H1 (cell line): ENCODE results near the gene CMTR2. TPM values are rescaled to one million over a fixed set of nuclear protein-coding genes. Genes with fewer than 3 reads are reported as not detected.

Experiments used
- BRCA1 ChIP-seq: IDR thresholded peaks from 2 replicates; pipeline ENCODE4 v1.6.1; 2012; ENCODE audit warnings: low read depth, low read length, improper control_type of control experiment
- CEBPB ChIP-seq: IDR thresholded peaks from 2 replicates; pipeline ENCODE4 v1.6.1; 2012; ENCODE audit warnings: low read depth, low read length
- CTBP2 ChIP-seq: IDR thresholded peaks from 2 replicates; pipeline ENCODE4 v1.7.0; 2011; ENCODE audit warnings: borderline replicate concordance, mild to moderate bottlenecking, moderate library complexity, mixed read lengths, low read length; ENCODE audit not compliant: insufficient read depth, insufficient read length
- CTCF ChIP-seq, 3 experiments: IDR thresholded peaks; 1 replicate in 2 of 3; 2 replicates in 1 of 3; pipeline versions ENCODE4 v1.5.1 to v1.6.1; 2011; ENCODE audit warnings: low read length in 3 of 3, mild to moderate bottlenecking in 3 of 3, inconsistent platforms in 2 of 3, low read depth in 1 of 3, moderate library complexity in 1 of 3; ENCODE audit not compliant: insufficient read depth in 1 of 3; ENCODE audit errors: control extremely low read depth in 1 of 3
- E2F6 ChIP-seq: IDR thresholded peaks from 2 replicates; pipeline ENCODE4 v1.6.1; 2012; ENCODE audit warnings: inconsistent platforms
- EP300 ChIP-seq, 2 experiments: IDR thresholded peaks; 1 replicate in 1 of 2; 2 replicates in 1 of 2; pipeline ENCODE4 v1.6.1; 2011 to 2012; ENCODE audit warnings: low read depth in 2 of 2, low read length in 2 of 2, mild to moderate bottlenecking in 2 of 2, borderline replicate concordance in 1 of 2, inconsistent platforms in 1 of 2, moderate library complexity in 1 of 2
- KDM1A ChIP-seq: fragments of 200-600, 300-600 bp; sonication (generic); IDR thresholded peaks from 2 replicates; pipeline ENCODE4 v1.7.1; 2016; ENCODE audit warnings: mild to moderate bottlenecking, low read length, borderline replicate concordance
- KDM4A ChIP-seq: IDR thresholded peaks from one replicate; pipeline ENCODE4 v1.7.1; 2012; ENCODE audit warnings: low read depth, mild to moderate bottlenecking, moderate library complexity, low read length, inconsistent platforms; ENCODE audit not compliant: severe bottlenecking
- KDM5A ChIP-seq: fragments of 200-600 bp; IDR thresholded peaks from 2 replicates; pipeline ENCODE4 v1.7.1; 2012; ENCODE audit warnings: mild to moderate bottlenecking, low read length, inconsistent platforms, mixed read lengths
- MAFK ChIP-seq: IDR thresholded peaks from 2 replicates; pipeline ENCODE4 v1.6.1; 2012; ENCODE audit warnings: low read depth, mild to moderate bottlenecking, improper control_type of control experiment, low read length
- NRF1 ChIP-seq: IDR thresholded peaks from 2 replicates; pipeline ENCODE4 v1.6.1; 2011; ENCODE audit warnings: mild to moderate bottlenecking, low read depth, low read length, improper control_type of control experiment
- PHF8 ChIP-seq: fragments of 200-600 bp; sonication (generic); conservative IDR thresholded peaks from 2 replicates; pipeline ENCODE4 v1.7.1; 2012; ENCODE audit warnings: low read depth, mild to moderate bottlenecking, inconsistent platforms, low read length, moderate library complexity
- RAD21 ChIP-seq, 2 experiments: IDR thresholded peaks in 1 of 2; conservative IDR thresholded peaks in 1 of 2; 2 replicates each; pipeline ENCODE4 v1.6.1; 2011; ENCODE audit warnings: low read depth in 2 of 2, low read length in 2 of 2, improper control_type of control experiment in 1 of 2, inconsistent platforms in 1 of 2, mild to moderate bottlenecking in 1 of 2, moderate library complexity in 1 of 2
- RFX5 ChIP-seq: IDR thresholded peaks from 2 replicates; pipeline ENCODE4 v1.6.1; 2011; ENCODE audit warnings: low read depth, low read length, improper control_type of control experiment, borderline replicate concordance
- RNF2 ChIP-seq: fragments of 200-900, 300-1000 bp; sonication (generic); IDR thresholded peaks from 2 replicates; pipeline ENCODE4 v1.7.1; 2016; ENCODE audit warnings: borderline replicate concordance, low read depth, mild to moderate bottlenecking, antibody characterized with exemption, low read length; ENCODE audit not compliant: poor library complexity, severe bottlenecking; ENCODE audit errors: missing control alignments
- SRF ChIP-seq: IDR thresholded peaks from 2 replicates; pipeline ENCODE4 v1.6.1; 2011; ENCODE audit warnings: mild to moderate bottlenecking, low read depth, low read length, moderate library complexity
- TAF1 ChIP-seq: IDR thresholded peaks from 2 replicates; pipeline ENCODE4 v1.6.1; 2011; ENCODE audit warnings: mild to moderate bottlenecking, low read depth, low read length
- TBP ChIP-seq: IDR thresholded peaks from 2 replicates; pipeline ENCODE4 v1.6.1; 2011; ENCODE audit warnings: low read depth, low read length, improper control_type of control experiment
- TEAD4 ChIP-seq: IDR thresholded peaks from 2 replicates; pipeline ENCODE4 v1.6.1; 2012; ENCODE audit warnings: low read depth, low read length, inconsistent platforms, mixed read lengths
- polyA plus RNA-seq, 7 experiments: library from polyadenylated mRNA; depleted of rRNA in 3 of 7; stranded (reverse) in 5 of 7; unstranded in 2 of 7; fragments of >200 nt in 5 of 7; fragments of 200-250 nt in 2 of 7; gene quantifications; 1 replicate in 5 of 7; 2 replicates in 1 of 7; 4 replicates in 1 of 7; pipeline versions ENCODE4 v1.2.1 to v1.2.3, GENCODE V29; 2011 to 2013; ENCODE audit warnings: missing spikeins in 2 of 7, mixed read lengths in 2 of 7
- total RNA-seq: library from RNA; stranded (reverse); fragmentation: NEBNext Ultra II Directional; extraction: Animal tissue kit (Norgen Biotek cat#: 25700); gene quantifications from 2 replicates; pipeline ENCODE4 v1.2.1, GENCODE V29; 2021

Gene CMTR2
- total and polyA plus RNA-seq, 2 of the 8 experiments (the other 6 are each of a cell fraction or from before 2014, with no cell fraction given) = 8.5 to 12.8 TPM

DNA sequence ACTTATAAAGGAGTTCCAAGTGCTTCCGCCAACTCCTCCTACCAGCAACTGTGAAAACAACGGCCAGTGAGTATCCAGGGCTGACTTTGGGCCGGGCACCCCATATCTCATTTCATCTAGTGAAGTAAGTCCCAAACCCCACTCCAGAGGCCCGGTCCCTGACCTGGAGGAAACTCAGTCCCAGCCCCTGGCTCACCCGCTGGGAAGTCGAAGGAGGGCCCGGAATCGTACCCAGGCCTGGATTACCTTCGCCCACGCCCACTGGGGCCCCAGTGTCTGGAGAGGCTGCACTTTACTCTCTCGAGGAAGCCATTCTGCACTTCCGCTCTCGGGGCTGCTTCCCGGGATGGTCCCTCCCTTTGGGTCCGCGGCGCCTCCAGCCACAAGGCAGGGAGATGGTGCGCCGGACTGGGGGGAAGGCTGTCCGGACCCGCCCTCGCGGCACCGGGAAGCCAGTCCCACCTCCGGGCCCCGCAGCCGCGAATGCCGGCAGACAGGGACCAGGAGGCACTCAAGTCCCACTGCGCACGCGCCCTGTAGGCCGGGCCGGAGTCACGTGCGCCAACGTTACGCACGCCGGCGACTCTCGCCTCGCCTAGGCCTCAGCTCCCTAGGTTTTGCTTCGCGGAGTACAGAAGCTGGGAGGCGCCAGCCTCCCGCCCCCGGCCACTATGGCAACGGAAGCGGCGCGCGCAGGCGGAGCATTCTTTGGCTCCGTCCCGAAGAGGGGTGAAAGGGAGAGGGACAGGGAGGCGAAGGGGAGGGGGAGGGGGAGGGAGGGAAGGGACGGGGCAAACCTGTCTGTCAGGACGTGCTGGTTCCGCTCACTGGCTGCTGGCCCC, at the start of gene CMTR2 (continued):
- peak; percentile 82 for TF ChIP-seq KDM4A
- TF ChIP-seq CTCF (IDR thresholded peaks at IDR 0.05; ENCODE audit: control extremely low read depth in 1 of 3, insufficient read depth in 1 of 3, low read depth in 1 of 3, low read length in 3 of 3) = no peak
- TF ChIP-seq RFX5 = no peak
- TF ChIP-seq SRF = no peak
- peak; percentile 77 for TF ChIP-seq TBP
- peak; percentile 31; the same call in 1 of the 2 replicates for TF ChIP-seq KDM1A
- TF ChIP-seq KDM5A = 0 out of 2 replicates have a peak, but pooled peaks have one; percentile 34
- peak; percentile 89 for TF ChIP-seq TAF1
- peak; percentile 89 for TF ChIP-seq E2F6
- TF ChIP-seq BRCA1 = no peak
- TF ChIP-seq MAFK = no peak
- TF ChIP-seq RNF2 = no peak
- TF ChIP-seq PHF8 = peak; percentile 93
- TF ChIP-seq NRF1 = peak; percentile 74
- no peak for TF ChIP-seq EP300 (IDR thresholded peaks at IDR 0.05; ENCODE audit: borderline replicate concordance in 1 of 2, low read depth in 2 of 2, low read length in 2 of 2)
- no peak for TF ChIP-seq CEBPB
- peak; percentile 8 to 31; a peak in 2 of 4 replicates for TF ChIP-seq RAD21 (IDR thresholded peaks at IDR 0.05 in 1 of 2, conservative IDR thresholded peaks at IDR 0.05 in 1 of 2; ENCODE audit: low read depth in 2 of 2, low read length in 2 of 2)
- no peak for TF ChIP-seq CTBP2
- no peak; the same call in 1 of the 2 replicates for TF ChIP-seq TEAD4
